Measurements from ENCODE around the gene RXRA. TPM values are rescaled to one million over a fixed set of nuclear protein-coding genes. Genes with fewer than 3 reads are reported as not detected.
A peak's percentile ranks its signal among the peaks of the same experiment; 100 is the strongest.

The RXRA gene
- total RNA-seq, 1 experiment from 2014 or later = 29.9 TPM

DNA sequence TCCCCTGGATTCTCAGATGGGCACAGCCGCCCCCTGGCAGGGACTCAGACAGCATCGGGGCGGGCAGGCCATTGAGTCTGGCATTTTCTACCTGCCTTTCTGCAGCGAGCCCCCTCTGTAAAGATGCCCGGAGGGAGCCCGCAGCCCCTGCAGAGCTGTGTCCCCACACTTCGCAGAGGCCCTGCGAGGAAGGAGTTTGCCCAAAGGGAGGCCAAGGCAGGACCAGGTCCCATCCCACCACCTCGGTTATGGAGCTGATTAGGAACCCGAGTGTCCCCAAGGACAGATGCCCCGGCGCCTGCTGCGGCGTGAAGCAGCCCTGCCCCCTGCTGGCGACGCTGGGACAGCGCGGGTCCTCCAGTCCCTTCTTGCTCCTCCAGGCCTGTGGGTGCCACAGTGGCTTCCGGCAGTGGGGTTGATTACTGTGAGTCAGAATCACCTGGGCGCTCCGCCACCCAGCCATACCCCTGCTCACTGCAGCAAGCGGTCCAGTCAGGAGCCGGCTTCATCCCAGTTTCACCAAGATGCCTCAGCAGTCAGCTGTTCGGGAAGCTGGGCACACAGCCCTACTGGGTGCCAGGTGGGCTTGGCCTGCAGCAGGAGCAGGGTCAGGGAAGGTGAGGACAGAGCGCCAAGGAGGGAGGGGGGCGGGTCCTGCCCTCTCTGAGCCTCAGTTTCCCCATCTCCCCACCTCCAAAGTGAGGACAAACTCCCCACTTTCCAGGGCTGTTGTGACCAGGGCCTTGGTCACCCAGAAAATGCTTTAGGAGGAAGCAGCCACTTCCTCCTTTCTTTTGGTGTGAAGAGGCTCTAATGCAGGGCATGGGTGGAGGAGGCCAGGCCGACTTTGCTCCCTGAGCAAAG, 117.2 kb downstream of the RXRA start:
- no peak overlapping the region for H2AFZ ChIP-seq (ENCODE audit: low read length)
- H3K9me3 Mint-ChIP-seq = peaks cover 6 to 9% of the 10 kb centered on the region in 2 experiments
- no peak overlapping the region for H2BK120ac ChIP-seq (ENCODE audit: low read depth, low read length, poor library complexity, severe bottlenecking)
- no peak overlapping the region for H3K23ac ChIP-seq (ENCODE audit: insufficient read length, low read depth, low read length)
- no peak overlapping the region for H3K14ac ChIP-seq (ENCODE audit: insufficient read depth, low read length)
- no peaks in the 10 kb centered on the region for H3K4me1 Mint-ChIP-seq
- H4K20me1 ChIP-seq (ENCODE audit: control insufficient read depth, insufficient read depth, insufficient read length) = no peaks in the 10 kb centered on the region
- H3K27ac Mint-ChIP-seq = no peak overlapping the region
- peak; percentile 87 for DNase-seq
- TF ChIP-seq, protein P1, sequence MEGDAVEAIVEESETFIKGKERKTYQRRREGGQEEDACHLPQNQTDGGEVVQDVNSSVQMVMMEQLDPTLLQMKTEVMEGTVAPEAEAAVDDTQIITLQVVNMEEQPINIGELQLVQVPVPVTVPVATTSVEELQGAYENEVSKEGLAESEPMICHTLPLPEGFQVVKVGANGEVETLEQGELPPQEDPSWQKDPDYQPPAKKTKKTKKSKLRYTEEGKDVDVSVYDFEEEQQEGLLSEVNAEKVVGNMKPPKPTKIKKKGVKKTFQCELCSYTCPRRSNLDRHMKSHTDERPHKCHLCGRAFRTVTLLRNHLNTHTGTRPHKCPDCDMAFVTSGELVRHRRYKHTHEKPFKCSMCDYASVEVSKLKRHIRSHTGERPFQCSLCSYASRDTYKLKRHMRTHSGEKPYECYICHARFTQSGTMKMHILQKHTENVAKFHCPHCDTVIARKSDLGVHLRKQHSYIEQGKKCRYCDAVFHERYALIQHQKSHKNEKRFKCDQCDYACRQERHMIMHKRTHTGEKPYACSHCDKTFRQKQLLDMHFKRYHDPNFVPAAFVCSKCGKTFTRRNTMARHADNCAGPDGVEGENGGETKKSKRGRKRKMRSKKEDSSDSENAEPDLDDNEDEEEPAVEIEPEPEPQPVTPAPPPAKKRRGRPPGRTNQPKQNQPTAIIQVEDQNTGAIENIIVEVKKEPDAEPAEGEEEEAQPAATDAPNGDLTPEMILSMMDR (conservative IDR thresholded peaks at IDR 0.05) = peak; percentile 97
- H3T11ph ChIP-seq (ENCODE audit: low read length) = no peak overlapping the region
- peaks cover 0 to 3% (median 0%) of the 10 kb centered on the region in 3 experiments; a peak in 1 of 7 replicates for H3K36me3 Mint-ChIP-seq (ENCODE audit: insufficient read depth in 1 of 3, low read depth in 3 of 3)
- no peak overlapping the region for H3K4ac ChIP-seq (ENCODE audit: low read depth, low read length)
- no peak overlapping the region for H4K8ac ChIP-seq (replicated peaks; ENCODE audit: insufficient read length, low read depth, low read length)
- H3K27me3 Mint-ChIP-seq (ENCODE audit: low read depth) = peaks cover 11% of the 10 kb centered on the region
- no peak overlapping the region for H2BK12ac ChIP-seq (ENCODE audit: insufficient read length, low read depth, low read length)
- H2BK5ac ChIP-seq (ENCODE audit: insufficient read length, low read length) = no peak overlapping the region
- H3K9ac ChIP-seq (ENCODE audit: extremely low read depth, insufficient read length, low read length) = no peak overlapping the region
- H2BK20ac ChIP-seq (ENCODE audit: low read depth, low read length, poor library complexity, severe bottlenecking) = no peak overlapping the region
- no CpG with 5 or more reads among the region's 27 CpGs for WGBS (ENCODE audit: extremely low coverage, insufficient read length, low lambda C conversion rate)
- no peaks in the 10 kb centered on the region for H3K9me3 ChIP-seq (ENCODE audit: control insufficient read depth, low read depth, low read length)
- no peak overlapping the region for H3K18ac ChIP-seq (ENCODE audit: insufficient read length, low read depth, low read length)
- H2AK5ac ChIP-seq (ENCODE audit: insufficient read length, low read length) = no peak overlapping the region
- H4K5ac ChIP-seq (ENCODE audit: insufficient read length, low read depth, low read length) = no peak overlapping the region
- H3K4me2 ChIP-seq (ENCODE audit: insufficient read depth, insufficient read length, low read length) = no peak overlapping the region
- no peaks in the 10 kb centered on the region for H3K79me2 ChIP-seq (ENCODE audit: insufficient read depth, low read length)
- no peak overlapping the region for H3K27ac ChIP-seq (ENCODE audit: insufficient read length, low read depth, low read length)
- H3K56ac ChIP-seq (ENCODE audit: insufficient read length, low read depth, low read length) = no peak overlapping the region
- no peak overlapping the region for H3K4me3 Mint-ChIP-seq
- no peaks in the 10 kb centered on the region for H3K27me3 ChIP-seq (ENCODE audit: insufficient read depth, low read length)
- no peaks in the 10 kb centered on the region for H3K4me1 ChIP-seq (ENCODE audit: insufficient read depth, low read length)
- no peaks in the 10 kb centered on the region for H3K23me2 ChIP-seq (ENCODE audit: insufficient read length, low read depth, low read length, poor library complexity, severe bottlenecking)
- no peak overlapping the region for H2BK15ac ChIP-seq (ENCODE audit: low read depth, low read length)
- H4K91ac ChIP-seq (ENCODE audit: insufficient read length, low read depth, low read length) = no peak overlapping the region
- no peaks in the 10 kb centered on the region for H3K79me1 ChIP-seq (ENCODE audit: insufficient read depth, low read depth, low read length, poor library complexity, severe bottlenecking)
